GM19351 (cell line): ENCODE data around the gene CLPSL2.

ENCODE experiments used
- ATAC-seq: cut with Tn5 transposase; IDR thresholded peaks from one replicate; pipeline ENCODE4 v1.9.1; 2021; ENCODE audit warnings: mild to moderate bottlenecking, moderate library complexity; ENCODE audit not compliant: unreplicated experiment

Gene CLPSL2

GRCh38 chr6:35746516-35746915 lies 29.9 kb upstream of the CLPSL2 start:
- ATAC-seq, result no peak

- no peak for ATAC-seq
Observed at GRCh38 chr6:35747877-35748276, 28.5 kb upstream of the CLPSL2 start.

GRCh38 chr6:35750557-35750956 lies 25.8 kb upstream of the CLPSL2 start:
- no peak for ATAC-seq

- ATAC-seq, result no peak
Observed at GRCh38 chr6:35751594-35751993, 24.8 kb upstream of the CLPSL2 start.

- ATAC-seq, result no peak
Observed at GRCh38 chr6:35752330-35752729, 24.1 kb upstream of the CLPSL2 start.

- ATAC-seq, result no peak
Observed at GRCh38 chr6:35754452-35755277, 21.7 kb upstream of the CLPSL2 start.

GRCh38 chr6:35755278-35755924 lies 21.0 kb upstream of the CLPSL2 start:
- no peak for ATAC-seq

GRCh38 chr6:35757456-35758123 lies 18.8 kb upstream of the CLPSL2 start:
- no peak for ATAC-seq

GRCh38 chr6:35759426-35759825 lies 17.0 kb upstream of the CLPSL2 start:
- ATAC-seq, result no peak

GRCh38 chr6:35765739-35766138 lies 10.7 kb upstream of the CLPSL2 start:
- no peak for ATAC-seq

GRCh38 chr6:35769211-35769610 lies 7.2 kb upstream of the CLPSL2 start:
- no peak for ATAC-seq

GRCh38 chr6:35771343-35771627 lies 5.1 kb upstream of the CLPSL2 start:
- ATAC-seq, result no peak

- ATAC-seq, result no peak
Observed at GRCh38 chr6:35774116-35774794, 2.1 kb upstream of the CLPSL2 start.

GRCh38 chr6:35775031-35775430 lies 1.4 kb upstream of the CLPSL2 start:
- no peak for ATAC-seq

GRCh38 chr6:35777356-35778102 lies 1.1 kb downstream of the CLPSL2 start:
- ATAC-seq, result no peak

- no peak for ATAC-seq
Observed at GRCh38 chr6:35778437-35778836, 2.0 kb downstream of the CLPSL2 start.

- ATAC-seq, result no peak
Observed at GRCh38 chr6:35780719-35781118, 4.3 kb downstream of the CLPSL2 start, which contains the start of gene CLPSL1. TSS of gene CLPSL1 (plus strand) at chr6:35781019. CDS start at chr6:35781111, 92 bp downstream.

GRCh38 chr6:35781290-35781689 lies 4.9 kb downstream of the CLPSL2 start:
- no peak for ATAC-seq

- ATAC-seq, result no peak
Observed at GRCh38 chr6:35782424-35782823, 6.0 kb downstream of the CLPSL2 start.

GRCh38 chr6:35784200-35784599 lies 7.8 kb downstream of the CLPSL2 start:
- ATAC-seq, result no peak

GRCh38 chr6:35786272-35786671 lies 9.9 kb downstream of the CLPSL2 start:
- ATAC-seq, result no peak
